Sigmoid colon (tissue), 7 donors: Measurements from ENCODE around the gene RPS27L. TPM values are rescaled to one million over a fixed set of nuclear protein-coding genes. Genes with fewer than 3 reads are reported as not detected.

ENCODE experiments used
- DNase-seq: peaks from one replicate; pipeline ENCODE4 v3.0.0-alpha.2; 2019
- H3K27ac ChIP-seq, 4 donors: fragments of 200-600 bp; sonication (generic); one replicate each; pipeline ENCODE4 v1.5.1; 2016 to 2019; ENCODE audit warnings: mild to moderate bottlenecking in 1 of 4
- H3K27me3 ChIP-seq, 3 donors: fragments of 200-600 bp; sonication (generic); one replicate each; pipeline ENCODE4 v1.5.1; 2019; ENCODE audit warnings: mild to moderate bottlenecking in 1 of 3
- H3K36me3 ChIP-seq, 4 donors: fragments of 200-600 bp; sonication (generic); one replicate each; pipeline ENCODE4 v1.5.1; 2016 to 2019
- H3K4me1 ChIP-seq, 4 donors: fragments of 200-600 bp; sonication (generic); one replicate each; pipeline ENCODE4 v1.5.1; 2017 to 2019
- H3K4me3 ChIP-seq, 4 donors: fragments of 200-600 bp; sonication (generic); one replicate each; pipeline ENCODE4 v1.5.1; 2017 to 2019; ENCODE audit warnings: mild to moderate bottlenecking in 2 of 4, moderate library complexity in 1 of 4
- H3K9me3 ChIP-seq, 4 donors: fragments of 200-600 bp in 3 of 4; sonication (generic) in 3 of 4; one replicate each; pipeline versions ENCODE4 v1.5.1 to v1.6.1; 2013 to 2019
- EP300 ChIP-seq, 4 donors: sonication (generic); formaldehyde crosslinking; IDR thresholded peaks; one replicate each; pipeline ENCODE4 v1.6.1; 2017; ENCODE audit warnings: antibody characterized with exemption in 4 of 4
- POLR2A ChIP-seq, 2 donors: fragments of 450-650 bp; IDR thresholded peaks; one replicate each; pipeline ENCODE4 v1.6.1; 2016; ENCODE audit warnings: antibody characterized with exemption in 2 of 2, mild to moderate bottlenecking in 2 of 2, moderate library complexity in 2 of 2
- POLR2AphosphoS5 ChIP-seq, 4 donors: sonication (generic); formaldehyde crosslinking; IDR thresholded peaks; one replicate each; pipeline ENCODE4 v1.6.1; 2017; ENCODE audit warnings: antibody characterized with exemption in 4 of 4
- WGBS, 2 donors: extraction: QIAGEN DNeasy Blood & Tissue Kit; methylation state at CpG; one replicate each; pipeline ENCODE4 v1.1.7; 2013; 5-methylcytosine and 5-hydroxymethylcytosine counted together
- intact Hi-C: fragments of 100-400 bp; cut with DNase I; formaldehyde crosslinking; loops from one replicate; pipeline ENCODE4 v1.15.1; 2023
- polyA plus RNA-seq, 3 donors: library from polyadenylated mRNA; stranded (reverse); fragments of 200-250 nt; gene quantifications; one replicate each; pipeline ENCODE4 v1.2.3, GENCODE V29; 2013
- total RNA-seq, 4 donors: library from RNA; depleted of rRNA; stranded (reverse); fragments of >200 nt; gene quantifications; one replicate each; pipeline ENCODE4 v1.1.0, GENCODE V29; 2016
- TF ChIP-seq, protein P1 (sequence below), 4 experiments: fragments of 450-650 bp in 3 of 4; fragments of 200-600 bp in 1 of 4; IDR thresholded peaks; one replicate each; pipeline ENCODE4 v1.5.1; 2016 to 2019; ENCODE audit warnings: antibody characterized with exemption in 4 of 4, mild to moderate bottlenecking in 3 of 4, moderate library complexity in 2 of 4
- donor health status: healthy with polysubstance abuse.
- donor health status: Bipolar disorder and iron deficiency.
- donor health status: healthy.

Gene RPS27L
- total and polyA plus RNA-seq, 7 donors, result 63.3 to 417 (median 194) TPM

DNA sequence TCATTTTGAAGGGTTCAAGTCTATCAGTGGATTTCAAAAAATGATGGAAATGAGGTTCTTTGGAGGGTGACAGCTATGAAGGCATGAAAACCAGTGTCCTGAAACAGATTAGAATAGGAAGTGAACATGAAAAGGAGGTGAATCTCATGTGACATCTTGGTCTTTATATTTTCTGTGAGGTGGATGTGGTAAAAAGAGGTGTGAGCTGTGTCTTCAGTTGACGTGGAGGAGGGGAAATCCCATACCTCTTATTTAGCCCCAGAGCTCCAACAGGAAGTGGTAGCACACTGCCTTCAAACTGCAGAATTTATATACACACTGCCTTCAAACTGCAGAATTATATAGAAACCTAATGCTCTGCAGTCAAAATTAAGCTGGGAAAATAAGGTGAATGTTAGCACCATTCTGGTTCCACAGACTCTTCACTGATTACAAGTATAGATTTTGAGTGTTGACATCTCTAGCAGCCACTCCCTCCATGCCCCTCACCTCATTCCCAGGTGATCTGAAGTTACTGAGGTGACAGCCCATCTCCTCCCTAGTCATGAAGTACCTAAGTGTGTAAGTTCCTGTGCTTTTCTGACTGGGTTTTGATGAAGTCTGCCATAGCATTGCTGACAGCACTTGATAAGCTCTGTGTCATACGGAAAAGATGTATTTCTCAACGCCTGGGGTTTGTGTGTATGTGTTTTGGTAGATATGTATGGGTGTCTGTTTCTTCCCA lies 34.8 kb upstream of the RPS27L start:
- no peak for DNase-seq
- H3K27me3 ChIP-seq, result no peaks in the 10 kb centered on the region
- peaks cover 0 to 56% (median 41%) of the 10 kb centered on the region in 4 donors for H3K4me1 ChIP-seq
- WGBS, 2 donors, result 40 to 68% methylated on average over 3 of the region's 3 CpGs
- intact Hi-C loops, result loop anchor here (2.0 kb wide), 1 partner anchor 85 kb away; the partner anchor contains the start of gene APH1B
- TF ChIP-seq, protein P1, sequence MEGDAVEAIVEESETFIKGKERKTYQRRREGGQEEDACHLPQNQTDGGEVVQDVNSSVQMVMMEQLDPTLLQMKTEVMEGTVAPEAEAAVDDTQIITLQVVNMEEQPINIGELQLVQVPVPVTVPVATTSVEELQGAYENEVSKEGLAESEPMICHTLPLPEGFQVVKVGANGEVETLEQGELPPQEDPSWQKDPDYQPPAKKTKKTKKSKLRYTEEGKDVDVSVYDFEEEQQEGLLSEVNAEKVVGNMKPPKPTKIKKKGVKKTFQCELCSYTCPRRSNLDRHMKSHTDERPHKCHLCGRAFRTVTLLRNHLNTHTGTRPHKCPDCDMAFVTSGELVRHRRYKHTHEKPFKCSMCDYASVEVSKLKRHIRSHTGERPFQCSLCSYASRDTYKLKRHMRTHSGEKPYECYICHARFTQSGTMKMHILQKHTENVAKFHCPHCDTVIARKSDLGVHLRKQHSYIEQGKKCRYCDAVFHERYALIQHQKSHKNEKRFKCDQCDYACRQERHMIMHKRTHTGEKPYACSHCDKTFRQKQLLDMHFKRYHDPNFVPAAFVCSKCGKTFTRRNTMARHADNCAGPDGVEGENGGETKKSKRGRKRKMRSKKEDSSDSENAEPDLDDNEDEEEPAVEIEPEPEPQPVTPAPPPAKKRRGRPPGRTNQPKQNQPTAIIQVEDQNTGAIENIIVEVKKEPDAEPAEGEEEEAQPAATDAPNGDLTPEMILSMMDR (IDR thresholded peaks at IDR 0.05), result no peak
- no peak for TF ChIP-seq POLR2AphosphoS5 (IDR thresholded peaks at IDR 0.05)
- no peak for TF ChIP-seq EP300 (IDR thresholded peaks at IDR 0.05)
- no peak for TF ChIP-seq POLR2A (IDR thresholded peaks at IDR 0.05)
- no peaks in the 10 kb centered on the region for H3K9me3 ChIP-seq
- H3K4me3 ChIP-seq, result no peak overlapping the region
- H3K36me3 ChIP-seq, result no peaks in the 10 kb centered on the region
- no peak overlapping the region for H3K27ac ChIP-seq

DNA sequence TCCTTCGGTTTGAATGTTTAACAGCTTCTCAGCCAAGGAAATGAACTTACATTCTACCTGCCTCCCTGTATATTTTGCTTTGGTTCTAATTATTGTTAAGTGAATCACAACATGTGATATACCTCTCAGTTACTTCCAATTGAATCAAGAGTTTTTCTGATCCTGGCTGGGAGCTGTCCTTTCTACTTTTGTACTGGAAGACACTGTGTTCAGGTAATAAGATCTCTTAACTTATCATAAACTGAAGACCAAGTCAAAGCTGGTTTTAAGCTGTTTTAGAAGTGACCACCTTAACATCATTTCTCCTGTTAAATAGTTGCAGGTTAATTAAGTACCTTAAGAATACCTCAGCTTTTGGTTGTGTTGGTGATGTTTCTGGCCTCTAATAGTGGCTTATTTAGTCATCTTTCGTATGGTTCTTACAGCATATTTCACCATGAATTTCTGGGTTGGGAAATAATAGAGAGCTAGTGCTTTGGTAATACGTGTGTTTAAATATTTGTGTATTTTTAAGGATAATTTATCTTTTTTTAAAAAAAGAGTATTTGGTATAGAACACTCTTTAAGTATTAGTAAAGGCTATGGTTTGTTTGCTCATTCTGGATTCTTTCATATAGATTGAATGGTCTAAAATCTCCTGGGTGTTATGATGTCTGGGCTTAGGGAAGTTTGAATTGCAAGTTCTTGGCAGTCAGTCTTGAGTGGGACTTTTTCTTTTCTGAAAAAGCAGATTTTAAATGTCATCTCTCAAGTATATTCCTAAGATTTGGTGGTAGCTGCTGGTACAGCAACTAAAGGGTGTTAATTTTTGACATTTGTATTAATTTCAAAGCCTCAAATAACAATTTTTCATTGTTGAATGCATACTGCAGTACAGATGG lies 33.7 kb upstream of the RPS27L start:
- Histone ChIP-seq H3K4me1 (peaks cover 0 to 52% (median 35%) of the 10 kb centered on the region in 4 donors), H3K27me3 (no peaks in the 10 kb centered on the region), H3K27ac (peak overlapping the region; percentile 85 to 91 (median 88)), H3K9me3 (no peaks in the 10 kb centered on the region), H3K4me3 (peak overlapping the region; percentile 81 to 95 (median 86)), H3K36me3 (no peaks in the 10 kb centered on the region)
- WGBS, 2 donors, result 45 to 69% methylated on average over 3 of the region's 3 CpGs
- DNase-seq, result no peak
- intact Hi-C loops, result loop anchor here (2.0 kb wide), 1 partner anchor 86 kb away; the partner anchor contains the start of gene APH1B
- TF ChIP-seq EP300 (IDR thresholded peaks at IDR 0.05) (no peak), POLR2A (IDR thresholded peaks at IDR 0.05) (no peak), POLR2AphosphoS5 (IDR thresholded peaks at IDR 0.05) (no peak)
- TF ChIP-seq, protein P1 (IDR thresholded peaks at IDR 0.05), result no peak

DNA sequence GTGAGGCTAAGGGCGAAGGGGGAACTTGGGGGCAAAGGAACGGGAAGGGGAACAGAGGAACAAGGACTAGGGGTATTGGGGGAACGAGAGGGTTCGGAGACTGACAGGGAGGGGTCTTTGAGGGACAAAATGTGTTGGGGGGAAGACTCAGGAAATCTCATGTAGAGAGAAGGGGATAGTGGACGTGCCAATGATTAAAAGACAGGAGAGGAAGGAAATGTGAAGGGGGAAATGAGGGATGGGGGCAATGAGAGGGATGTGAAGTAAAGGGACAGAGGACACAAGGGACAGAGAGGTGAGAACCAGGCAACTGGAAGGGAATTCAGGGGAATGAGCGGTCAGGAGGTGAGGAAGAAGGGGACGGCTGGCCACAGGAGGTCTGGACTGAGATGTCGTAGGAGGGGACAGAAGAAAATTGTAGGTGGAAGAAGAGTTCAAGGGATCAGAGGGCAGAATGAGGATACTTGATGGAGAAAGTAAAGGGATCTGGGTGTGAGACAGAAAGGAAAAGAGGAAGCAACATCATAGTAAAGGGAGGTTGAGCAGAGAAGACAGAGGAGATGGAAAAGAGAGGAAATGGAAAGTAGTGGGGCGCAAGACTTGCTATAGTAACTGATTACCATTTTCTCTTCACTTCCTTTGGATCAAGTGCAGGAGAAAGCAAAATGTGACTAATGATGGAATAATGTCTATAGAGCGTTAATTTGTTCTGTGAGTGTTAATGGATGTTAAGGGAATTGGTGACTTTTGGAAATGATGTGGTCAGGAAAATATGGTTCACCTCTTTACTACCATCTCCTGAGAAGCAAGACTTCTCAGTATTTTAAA lies 32.9 kb upstream of the RPS27L start:
- no peak for DNase-seq
- H3K27ac ChIP-seq, result peak overlapping the region; percentile 85 to 91 (median 88)
- peaks cover 0 to 43% (median 26%) of the 10 kb centered on the region in 4 donors for H3K4me1 ChIP-seq
- H3K9me3 ChIP-seq, result no peaks in the 10 kb centered on the region
- no peaks in the 10 kb centered on the region for H3K36me3 ChIP-seq
- TF ChIP-seq, protein P1 (IDR thresholded peaks at IDR 0.05), result no peak
- TF ChIP-seq EP300 (IDR thresholded peaks at IDR 0.05) (no peak), POLR2A (IDR thresholded peaks at IDR 0.05) (no peak), POLR2AphosphoS5 (IDR thresholded peaks at IDR 0.05) (no peak)
- intact Hi-C loops, result loop anchor here (1.0 to 2.0 kb wide), 2 partner anchors 33 to 87 kb away; partner anchors contain the start of genes APH1B and RPS27L
- 10 to 16% methylated on average over 10 of the region's 10 CpGs for WGBS, 2 donors
- no peaks in the 10 kb centered on the region for H3K27me3 ChIP-seq
- peak overlapping the region; percentile 81 to 95 (median 86) for H3K4me3 ChIP-seq
